Endothelial cell of umbilical vein (primary cell): Measurements from ENCODE around the gene MSH3. TPM values are rescaled to one million over a fixed set of nuclear protein-coding genes. Genes with fewer than 3 reads are reported as not detected.

Experiments used
- BruUV-seq: library from RNA; stranded (reverse); fragments of 400-500 nt; replicated peaks from 2 replicates; lab custom pipeline; 2021; lab: Mats Ljungman, UMichigan
- CTCF ChIA-PET: fragments of 300-600, 350-600 bp; sonication (Branson Sonifier 250); formaldehyde crosslinking; loops from one replicate; lab custom pipeline; 2021; ENCODE audit warnings: antibody characterized with exemption, inconsistent platforms; lab: Charles Lee
- POLR2A ChIA-PET: fragments of 300-600, 350-600 bp; sonication (Branson Sonifier 250); formaldehyde crosslinking; loops from one replicate; lab custom pipeline; 2021; ENCODE audit warnings: antibody characterized with exemption, inconsistent platforms; lab: Charles Lee
- DNase-seq: peaks from one replicate; pipeline ENCODE4 v3.0.0-alpha.2; 2011; ENCODE audit warnings: low read depth, low spot score
- FAIRE-seq: peaks from 2 replicates; lab custom pipeline; 2011; peaks lifted over from hg19 to GRCh38; lab: Jason Lieb, UNC
- H2AFZ ChIP-seq: 2 replicates; pipeline ENCODE4 v1.6.0; 2012; ENCODE audit warnings: low read depth, low read length, control low read depth, inconsistent platforms
- H3K27ac ChIP-seq: 2 replicates; pipeline ENCODE4 v1.5.1; 2011; ENCODE audit warnings: low read depth, mild to moderate bottlenecking, control low read depth, low read length, moderate library complexity; ENCODE audit not compliant: insufficient read depth
- H3K27me3 ChIP-seq, 2 experiments: 2 replicates each; pipeline versions ENCODE4 v1.6.0 to v1.6.1; 2011; ENCODE audit warnings: low read length in 2 of 2, mixed read lengths in 1 of 2; ENCODE audit not compliant: control insufficient read depth in 2 of 2, insufficient read depth in 2 of 2
- H3K36me3 ChIP-seq, 2 experiments: 2 replicates in 1 of 2; 3 replicates in 1 of 2; pipeline ENCODE4 v1.5.1; 2011; ENCODE audit warnings: low read length in 2 of 2, mild to moderate bottlenecking in 1 of 2, moderate library complexity in 1 of 2; ENCODE audit not compliant: control insufficient read depth in 2 of 2, insufficient read depth in 2 of 2; ENCODE audit errors: extremely low read depth in 1 of 2
- H3K4me1 ChIP-seq: 3 replicates; pipeline ENCODE4 v1.5.1; 2011; ENCODE audit warnings: mild to moderate bottlenecking, low read length; ENCODE audit not compliant: control insufficient read depth, insufficient read depth; ENCODE audit errors: extremely low read depth
- H3K4me2 ChIP-seq: 2 replicates; pipeline ENCODE4 v1.6.1; 2011; ENCODE audit warnings: low read length, control low read depth, mixed read lengths; ENCODE audit not compliant: insufficient read depth
- H3K4me3 ChIP-seq, 3 experiments: fragments of 200-600 bp in 1 of 3; sonication (generic), shearing (Covaris generic) in 1 of 3; replicated peaks in 1 of 3; 2 replicates each; pipeline ENCODE4 v1.5.1; 2011 to 2016; ENCODE audit warnings: control low read depth in 3 of 3, low read length in 3 of 3, mild to moderate bottlenecking in 2 of 3, inconsistent platforms in 1 of 3, low read depth in 1 of 3, moderate library complexity in 1 of 3; ENCODE audit not compliant: insufficient read depth in 1 of 3
- H3K79me2 ChIP-seq: 2 replicates; pipeline ENCODE4 v1.6.0; 2012; ENCODE audit warnings: low read length, inconsistent platforms; ENCODE audit not compliant: control insufficient read depth, insufficient read depth
- H3K9ac ChIP-seq: replicated peaks from 2 replicates; pipeline ENCODE3; 2011; ENCODE audit warnings: low read length, control low read depth; ENCODE audit not compliant: insufficient read depth; ENCODE audit errors: extremely low read depth
- H3K9me1 ChIP-seq: replicated peaks from 3 replicates; pipeline ENCODE4 v1.6.0; 2011; ENCODE audit warnings: mild to moderate bottlenecking, low read length; ENCODE audit not compliant: control insufficient read depth, insufficient read depth; ENCODE audit errors: extremely low read depth
- H3K9me3 ChIP-seq: replicated peaks from 2 replicates; pipeline ENCODE4 v1.5.1; 2012; ENCODE audit warnings: low read length, inconsistent platforms; ENCODE audit not compliant: control insufficient read depth, insufficient read depth
- H4K20me1 ChIP-seq: replicated peaks from 2 replicates; pipeline ENCODE3; 2011; ENCODE audit warnings: mild to moderate bottlenecking, low read length; ENCODE audit not compliant: control insufficient read depth, insufficient read depth; ENCODE audit errors: extremely low read depth
- CTCF ChIP-seq, 2 donors: IDR thresholded peaks; 1 replicate in 1 of 2; 2 replicates in 1 of 2; pipeline ENCODE4 v1.5.1; 2011; ENCODE audit warnings: low read length in 2 of 2, mild to moderate bottlenecking in 2 of 2, moderate library complexity in 2 of 2, control low read depth in 1 of 2, inconsistent platforms in 1 of 2, low read depth in 1 of 2; ENCODE audit not compliant: insufficient read depth in 1 of 2; ENCODE audit errors: extremely low read depth in 1 of 2
- EZH2 ChIP-seq: IDR thresholded peaks from 2 replicates; pipeline ENCODE4 v1.6.1; 2012; ENCODE audit warnings: borderline replicate concordance, low read depth, mild to moderate bottlenecking, moderate library complexity, low read length, inconsistent platforms; ENCODE audit not compliant: severe bottlenecking
- FOS ChIP-seq: IDR thresholded peaks from 2 replicates; pipeline ENCODE4 v1.6.1; 2011; ENCODE audit warnings: mild to moderate bottlenecking, low read length, moderate library complexity, borderline replicate concordance; ENCODE audit not compliant: insufficient read depth
- GATA2 ChIP-seq: IDR thresholded peaks from 2 replicates; pipeline ENCODE4 v1.7.0; 2011; ENCODE audit warnings: low read depth, mild to moderate bottlenecking, moderate library complexity, mixed read lengths, low read length; ENCODE audit not compliant: insufficient read length, insufficient read depth
- JUN ChIP-seq: IDR thresholded peaks from 2 replicates; pipeline ENCODE4 v1.6.1; 2011; ENCODE audit warnings: borderline replicate concordance, low read depth; ENCODE audit not compliant: insufficient read length, insufficient read depth
- MYC ChIP-seq: IDR thresholded peaks from one replicate; pipeline ENCODE4 v1.6.1; 2011; ENCODE audit warnings: mild to moderate bottlenecking, low read depth, low read length
- POLR2A ChIP-seq: IDR thresholded peaks from 2 replicates; pipeline ENCODE4 v1.6.1; 2012; ENCODE audit warnings: low read depth, mild to moderate bottlenecking, control low read depth, low read length
- POLR2AphosphoS5 ChIP-seq: IDR thresholded peaks from 2 replicates; pipeline ENCODE4 v1.6.1; 2012; ENCODE audit warnings: low read depth, mild to moderate bottlenecking, control low read depth, low read length, moderate library complexity; ENCODE audit not compliant: insufficient read depth
- dilution Hi-C: fragments of 300-500 bp; cut with MboI; formaldehyde crosslinking; loops from one replicate; pipeline ENCODE4 v1.15.0; 2019; ENCODE audit warnings: low sequenced_read_pairs; ENCODE audit not compliant: extremely low pct_ligation_motif_present
- intact Hi-C: fragments of 100-400 bp; cut with micrococcal nuclease; formaldehyde crosslinking; loops from one replicate; pipeline ENCODE4 v1.10.0; 2022
- polyA plus RNA-seq, 4 experiments: library from polyadenylated mRNA; depleted of rRNA in 3 of 4; stranded (reverse) in 3 of 4; unstranded in 1 of 4; fragments of >200 nt; gene quantifications; 2 replicates each; pipeline versions ENCODE4 v1.2.1 to v1.2.3, GENCODE V29; 2011 to 2012; ENCODE audit warnings: missing spikeins in 1 of 4
- total RNA-seq: library from RNA; stranded (reverse); gene quantifications from 2 replicates; pipeline ENCODE4 v1.2.3, GENCODE V29; 2021
- TF ChIP-seq, protein P1 (sequence below): IDR thresholded peaks from 2 replicates; pipeline ENCODE4 v1.6.1; 2011; ENCODE audit not compliant: insufficient read depth, insufficient read length

The MSH3 gene
- total and polyA plus RNA-seq, 2 donors (not counting 3 experiments of a cell fraction or from before 2014, with no cell fraction given), result 2.0 to 13.0 TPM

DNA sequence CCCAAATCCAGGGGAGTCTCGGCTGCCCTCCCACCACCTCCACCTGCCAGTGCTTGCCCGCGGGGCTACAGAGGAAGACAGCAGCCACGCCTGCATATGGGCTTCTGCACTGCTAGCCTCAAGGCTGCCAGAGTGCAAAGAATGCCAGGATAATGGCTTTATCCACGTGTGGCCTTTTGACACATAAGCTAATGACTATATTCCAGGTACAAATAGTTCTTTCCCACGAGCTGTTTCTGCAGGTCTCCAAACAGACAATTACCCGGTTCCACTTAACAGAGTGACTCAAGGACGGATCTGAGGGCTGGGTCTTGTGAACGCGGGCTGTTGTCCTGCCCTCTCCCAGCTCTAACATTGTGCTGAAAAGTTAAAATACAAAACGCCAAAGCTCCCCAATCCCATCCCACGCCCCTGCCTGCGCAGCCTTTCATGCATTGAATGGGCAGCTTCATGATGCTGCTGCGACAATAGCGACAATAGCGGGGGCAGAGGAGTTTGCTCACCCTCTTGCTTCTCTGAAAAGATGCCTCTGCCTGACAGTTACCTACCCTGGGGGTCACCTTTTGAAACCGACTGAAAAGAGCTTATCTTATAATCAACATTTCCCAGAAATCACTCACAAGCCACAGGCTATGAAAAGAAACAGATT, 39.1 kb upstream of the MSH3 start:
- intact Hi-C loops, result no loop called here
- Histone ChIP-seq H3K4me1 (no peaks in the 10 kb centered on the region), H3K79me2 (no peaks in the 10 kb centered on the region), H3K36me3 (no peaks in the 10 kb centered on the region), H3K9me1 (no peaks in the 10 kb centered on the region), H4K20me1 (no peaks in the 10 kb centered on the region), H3K27ac (no peak overlapping the region), H3K27me3 (no peaks in the 10 kb centered on the region), H3K4me3 (no peak overlapping the region), H3K9me3 (no peaks in the 10 kb centered on the region), H2AFZ (no peak overlapping the region), H3K4me2 (no peak overlapping the region), H3K9ac (no peak overlapping the region)
- ChIA-PET CTCF (no interaction called here), POLR2A (no interaction called here)
- dilution Hi-C loops, result no loop called here
- DNase-seq (no peak), FAIRE-seq (no peak)
- TF ChIP-seq GATA2 (no peak), POLR2AphosphoS5 (no peak), FOS (no peak), CTCF (IDR thresholded peaks at IDR 0.05; ENCODE audit: extremely low read depth in 1 of 2, insufficient read depth in 1 of 2, low read depth in 1 of 2, low read length in 2 of 2) (no peak), POLR2A (no peak), MYC (no peak), JUN (no peak), EZH2 (no peak)
- TF ChIP-seq, protein P1, sequence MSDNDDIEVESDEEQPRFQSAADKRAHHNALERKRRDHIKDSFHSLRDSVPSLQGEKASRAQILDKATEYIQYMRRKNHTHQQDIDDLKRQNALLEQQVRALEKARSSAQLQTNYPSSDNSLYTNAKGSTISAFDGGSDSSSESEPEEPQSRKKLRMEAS, result no peak
- BruUV-seq, result no TSS peak
